HuH-7 (cell line): ENCODE measurements around the gene FOXO3B.
"Not testable (repeated sequence)": the region's sequence is repeated elsewhere in the genome, so short reads cannot be mapped to it uniquely, and the experiment has no call there.

Experiments
- DNase-seq: peaks from one replicate; pipeline ENCODE4 v3.0.0; 2011; ENCODE audit warnings: low spot score

The FOXO3B gene

DNA sequence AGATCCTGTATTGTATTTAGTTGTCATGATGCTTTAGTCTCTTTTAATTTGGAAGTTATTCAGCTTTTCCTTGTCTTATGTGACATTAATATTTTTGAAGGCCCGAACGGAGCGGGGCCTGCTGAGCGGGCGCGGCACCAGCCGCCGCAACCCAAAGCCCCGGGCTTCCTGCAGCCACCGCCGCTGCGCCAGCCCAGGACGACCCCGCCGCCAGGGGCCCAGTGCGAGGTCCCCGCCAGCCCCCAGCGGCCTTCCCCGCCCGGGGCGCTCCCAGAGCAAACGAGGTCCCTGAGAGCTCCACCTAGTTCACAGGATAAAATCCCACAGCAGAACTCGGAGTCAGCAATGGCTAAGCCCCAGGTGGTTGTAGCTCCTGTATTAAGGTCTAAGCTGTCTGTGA, 32.0 kb downstream of the FOXO3B start:
- not testable (repeated sequence) for DNase-seq

DNA sequence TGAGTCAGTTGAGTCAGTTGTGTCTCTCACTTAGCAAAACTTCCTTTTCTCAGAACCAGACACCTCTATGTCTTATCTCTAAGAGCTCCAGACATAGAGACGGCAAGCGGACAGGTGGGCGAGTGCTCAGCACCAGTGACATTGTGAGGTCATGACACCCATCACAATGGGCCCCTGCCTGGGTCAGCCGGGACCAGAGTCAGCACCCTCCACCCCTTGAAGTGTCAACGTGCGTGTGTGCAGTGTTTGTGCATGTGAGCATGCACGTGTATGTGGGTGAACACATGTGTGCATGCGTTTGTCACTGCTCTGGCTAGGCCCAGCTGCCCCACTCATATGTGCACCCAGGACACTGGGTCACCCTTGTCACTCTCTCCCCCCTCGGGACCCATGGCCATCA, 37.8 kb downstream of the FOXO3B start, which contains the start of gene TBC1D28:
TBC1D28 (minus strand) TSS at position 101 of the 400 bp plus-strand sequence. CDS start 3,039 bp downstream, outside the sequence.
- not testable (repeated sequence) for DNase-seq

DNA sequence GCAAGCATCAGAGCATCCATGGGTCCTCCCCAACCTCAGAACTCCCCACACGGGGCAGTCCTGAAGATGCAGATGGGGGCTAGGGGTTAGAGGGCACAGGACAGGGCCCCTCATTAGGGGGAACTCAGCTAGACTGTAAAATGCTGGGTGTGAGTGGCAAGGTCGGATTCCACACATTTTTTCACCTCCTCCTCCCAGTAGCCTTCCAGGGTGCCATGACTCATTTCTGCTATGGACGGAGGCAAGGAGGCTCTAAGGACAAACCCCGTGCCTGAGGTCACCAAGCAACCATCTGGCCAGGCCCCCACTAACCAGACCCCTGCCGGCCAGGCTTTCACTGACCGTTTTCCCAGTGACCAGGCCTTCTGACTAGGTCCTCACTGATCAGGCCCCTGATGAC, 39.0 kb downstream of the FOXO3B start:
- DNase-seq: not testable (repeated sequence)

DNA sequence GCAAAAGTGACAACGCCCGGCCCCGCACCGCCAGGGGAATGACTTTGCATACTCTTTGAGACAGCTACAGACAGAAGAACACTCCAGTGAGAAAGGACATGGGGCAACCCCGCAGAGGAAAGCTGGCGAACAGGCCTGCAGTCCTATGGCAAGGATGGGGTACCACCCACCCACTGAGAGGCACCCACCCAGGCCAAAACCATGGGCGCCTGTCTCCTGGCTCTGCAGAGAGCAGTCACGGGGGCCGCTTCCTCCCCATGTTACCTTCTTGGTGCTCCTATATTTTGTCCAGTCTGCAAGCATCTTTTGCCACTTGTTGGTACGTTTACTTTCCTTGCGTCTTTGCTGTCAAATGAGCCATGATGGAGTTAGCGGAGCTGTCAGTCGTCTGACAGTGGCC, 43.8 kb downstream of the FOXO3B start:
- not testable (repeated sequence) for DNase-seq

DNA sequence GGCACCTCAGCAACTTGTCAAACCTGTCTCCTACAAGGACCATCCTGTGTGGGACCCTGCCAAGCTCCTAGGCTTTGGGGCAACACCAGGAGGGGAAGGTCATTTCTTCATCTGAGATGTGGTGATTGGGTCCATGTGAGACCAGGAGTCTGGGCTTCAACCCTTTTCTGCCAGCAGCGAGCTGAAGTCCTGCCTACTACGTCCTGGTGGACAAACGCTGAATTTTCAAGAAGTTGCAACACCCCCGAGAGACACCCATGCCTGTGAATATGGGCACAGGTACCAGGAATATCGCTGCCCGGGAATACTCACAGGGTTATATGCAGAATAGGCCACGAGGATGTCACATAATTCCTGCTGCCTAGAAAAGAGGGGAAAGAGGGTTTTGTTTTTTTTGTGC, 45.9 kb downstream of the FOXO3B start:
- not testable (repeated sequence) for DNase-seq

DNA sequence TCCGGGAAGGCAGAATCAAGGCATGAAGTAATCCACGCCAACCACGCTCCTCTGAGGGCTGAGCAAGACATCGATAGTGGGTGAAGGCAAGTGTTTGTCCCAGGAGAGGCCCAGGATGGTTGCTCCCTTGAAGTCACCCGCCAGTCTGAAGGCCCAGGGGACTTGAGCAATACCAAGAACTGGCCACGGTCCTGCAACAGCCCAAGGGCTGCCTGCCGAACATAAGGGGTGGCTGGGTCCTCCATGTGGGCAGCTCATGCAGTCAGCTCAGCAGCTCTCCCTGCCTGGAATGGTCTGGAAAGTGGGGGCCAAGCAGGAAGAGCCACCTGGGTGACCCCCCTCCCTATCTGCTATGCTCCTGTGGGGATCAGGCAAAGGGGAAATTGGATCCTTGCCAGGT, 46.3 kb downstream of the FOXO3B start:
- not testable (repeated sequence) for DNase-seq

DNA sequence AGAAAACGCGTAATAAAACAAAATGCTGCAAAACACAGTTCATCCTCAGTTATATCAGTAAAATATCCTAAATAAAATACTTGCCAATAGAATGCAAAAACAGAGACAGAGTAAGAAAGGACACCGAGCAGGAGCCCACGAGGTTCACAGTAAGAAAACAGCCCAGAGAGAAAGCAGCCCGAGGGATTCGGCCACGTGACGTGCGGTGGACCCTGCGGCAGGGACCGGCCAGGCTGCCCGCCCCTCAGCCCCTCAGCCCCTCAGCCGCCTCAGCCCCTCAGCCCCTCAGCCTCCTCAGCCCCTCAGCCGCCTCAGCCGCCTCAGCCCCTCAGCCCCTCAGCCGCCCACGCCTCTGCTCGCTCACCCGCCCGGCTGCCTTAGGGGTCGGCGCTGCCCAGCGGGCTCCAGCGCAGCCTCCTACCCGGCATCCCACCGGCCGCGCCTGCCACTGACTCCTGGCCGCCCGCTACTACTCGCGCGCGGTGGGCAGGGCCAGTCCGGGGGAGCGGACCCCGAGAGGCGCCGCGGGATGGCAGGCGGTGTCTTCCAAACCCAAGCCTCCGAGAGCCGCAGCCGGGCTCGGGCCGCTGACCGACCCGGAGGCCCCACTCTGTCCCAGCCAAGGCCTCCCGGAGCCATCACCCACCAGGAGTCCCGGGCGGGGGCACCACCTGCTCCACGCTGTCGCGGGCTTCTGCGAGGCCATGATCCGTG, 47.4 kb downstream of the FOXO3B start:
- not testable (repeated sequence) for DNase-seq
